ENCODE results near the gene TOR1AIP2. TPM values are rescaled to one million over a fixed set of nuclear protein-coding genes. Genes with fewer than 3 reads are reported as not detected.

The TOR1AIP2 gene
- total and polyA plus RNA-seq, 7 experiments from 2014 or later, result 9.5 to 64.9 (median 57.5) TPM

DNA sequence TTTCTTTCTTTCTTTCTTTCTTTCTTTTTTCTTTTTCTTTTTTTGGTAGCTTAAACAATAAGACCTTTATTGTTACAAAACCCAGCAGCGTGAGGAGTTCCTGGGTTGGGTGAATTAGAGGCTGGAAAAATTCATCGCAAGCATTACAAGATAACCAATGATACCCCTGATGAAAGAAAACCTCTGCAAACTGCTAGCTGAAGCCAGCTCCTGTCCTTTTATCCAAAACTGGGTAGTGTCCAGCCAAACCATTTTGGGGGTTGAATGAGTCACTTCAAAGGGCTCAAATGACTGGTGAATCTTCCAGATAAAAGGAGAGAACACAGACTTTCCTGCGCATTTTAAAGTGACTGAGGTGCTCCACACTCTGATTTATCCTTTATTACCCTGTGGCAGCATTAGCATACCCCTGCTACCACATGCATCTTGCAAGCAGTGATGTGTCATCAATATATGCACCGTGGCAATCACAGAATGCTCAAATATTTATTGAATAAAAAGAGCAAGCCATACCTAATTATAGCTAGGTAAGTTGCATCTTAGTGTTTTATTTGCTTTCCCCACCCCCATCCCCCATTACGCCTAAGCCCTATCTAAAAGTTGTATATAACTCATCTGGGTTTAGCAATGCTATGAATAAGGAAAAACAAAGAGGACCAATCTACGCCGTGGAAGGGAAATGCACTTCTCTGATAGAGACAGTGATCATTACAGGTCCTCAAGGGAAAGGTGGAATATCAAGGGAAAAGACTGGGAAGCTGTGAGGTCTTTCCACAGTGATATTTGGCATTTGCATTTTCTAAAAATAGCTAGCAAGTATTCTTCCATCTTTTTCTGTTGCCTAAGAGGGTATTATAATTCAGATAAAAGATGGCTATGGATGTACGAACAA is 44.6 kb upstream of the TOR1AIP2 start:
- no peak overlapping the region for H3K4me3 Mint-ChIP-seq
- H3K27ac ChIP-seq (ENCODE audit: low read depth, low read length), result no peak overlapping the region
- H3K27me3 Mint-ChIP-seq, result no peaks in the 10 kb centered on the region
- ATAC-seq (no peak), DNase-seq (no peak)
- no peaks in the 10 kb centered on the region for H3K27me3 ChIP-seq (ENCODE audit: control insufficient read depth in 2 of 2, insufficient read depth in 2 of 2, low read length in 2 of 2)
- H3K4me3 ChIP-seq (ENCODE audit: low read length), result no peak overlapping the region
- peaks cover 10 to 29% (median 14%) of the 10 kb centered on the region in 3 experiments for H3K36me3 ChIP-seq (ENCODE audit: control insufficient read depth in 2 of 3, insufficient read depth in 3 of 3, low read length in 3 of 3)
- H3K4me1 Mint-ChIP-seq, result peaks cover 0 to 7% (median 2%) of the 10 kb centered on the region in 7 donors
- intact Hi-C loops (cut with micrococcal nuclease), result no loop called here
- H3K9me3 ChIP-seq (ENCODE audit: control insufficient read depth in 2 of 3, low read length in 3 of 3), result no peaks in the 10 kb centered on the region
- no peaks in the 10 kb centered on the region for H3K9me3 Mint-ChIP-seq
- POLR2A ChIA-PET, result interaction anchor here (1.0 kb wide), 2 partner anchors 9 to 14 kb away, joined by 3 to 4 read pairs; no protein-coding TSS in a partner anchor
- no peaks in the 10 kb centered on the region for H3K4me1 ChIP-seq (ENCODE audit: control insufficient read depth in 2 of 2, insufficient read depth in 2 of 2, low read length in 2 of 2)
- peak overlapping the region in 5 of 9 donors; percentile 8 to 77 (median 38) for H3K27ac Mint-ChIP-seq
- CTCF ChIA-PET, result no interaction called here
- peaks cover 10 to 29% (median 22%) of the 10 kb centered on the region in 5 donors for H3K36me3 Mint-ChIP-seq

DNA sequence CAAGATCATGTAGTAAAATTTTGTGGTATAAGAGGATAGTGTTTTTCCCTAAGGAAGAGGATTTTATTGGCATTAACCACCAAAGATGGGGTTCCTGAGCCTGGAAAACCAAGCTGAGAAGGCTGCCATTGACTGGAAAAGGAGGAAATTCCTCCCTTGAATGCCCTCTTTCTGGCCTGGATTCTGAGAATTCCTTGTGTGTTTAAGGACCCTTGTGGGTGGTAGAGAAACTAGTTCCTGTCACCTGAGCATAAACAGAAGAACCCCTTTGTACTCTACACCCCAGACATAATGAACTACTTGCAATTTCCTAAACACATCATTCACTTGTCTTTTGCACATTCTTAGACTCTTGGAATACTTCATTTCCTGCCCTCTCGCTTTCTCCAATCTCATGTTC is 43.9 kb upstream of the TOR1AIP2 start:
- H3K36me3 Mint-ChIP-seq, result peaks cover 10 to 30% (median 22%) of the 10 kb centered on the region in 5 donors

GRCh38 chr1:179917601-179918429 is 40.2 kb upstream of the TOR1AIP2 start:
- Histone ChIP-seq H3K4me3 (ENCODE audit: low read length) (no peak overlapping the region), H3K27me3 (ENCODE audit: control insufficient read depth in 2 of 2, insufficient read depth in 2 of 2, low read length in 2 of 2) (no peaks in the 10 kb centered on the region), H3K27ac (ENCODE audit: low read depth, low read length) (no peak overlapping the region), H3K36me3 (ENCODE audit: control insufficient read depth in 2 of 3, insufficient read depth in 3 of 3, low read length in 3 of 3) (peaks cover 15 to 57% (median 15%) of the 10 kb centered on the region in 3 experiments), H3K9me3 (ENCODE audit: control insufficient read depth in 2 of 3, low read length in 3 of 3) (no peaks in the 10 kb centered on the region), H3K4me1 (ENCODE audit: control insufficient read depth in 2 of 2, insufficient read depth in 2 of 2, low read length in 2 of 2) (no peaks in the 10 kb centered on the region)
- no peaks in the 10 kb centered on the region for H3K27me3 Mint-ChIP-seq
- CTCF ChIA-PET, result interaction anchor here (0.8 kb wide), 1 partner anchor 103 kb away, joined by 3 read pairs; no protein-coding TSS in a partner anchor
- no peaks in the 10 kb centered on the region for H3K9me3 Mint-ChIP-seq
- peak overlapping the region in 1 of 9 donors; percentile 20 for H3K27ac Mint-ChIP-seq
- no peak overlapping the region for H3K4me3 Mint-ChIP-seq
- DNase-seq, result no peak
- H3K4me1 Mint-ChIP-seq, result peaks cover 0 to 7% (median 2%) of the 10 kb centered on the region in 7 donors
- peaks cover 10 to 37% (median 23%) of the 10 kb centered on the region in 5 donors for H3K36me3 Mint-ChIP-seq
- POLR2A ChIA-PET, result no interaction called here
- intact Hi-C loops (cut with micrococcal nuclease), result loop anchor here in 1 of 2 donors (5.0 kb wide), 1 partner anchor 34 kb away; the partner anchor contains the start of gene CEP350
- ATAC-seq, result no peak

More for the DNA sequence above, 43.9 kb upstream of the TOR1AIP2 start:
- Histone ChIP-seq H3K36me3 (ENCODE audit: control insufficient read depth in 2 of 3, insufficient read depth in 3 of 3, low read length in 3 of 3) (peaks cover 10 to 31% (median 15%) of the 10 kb centered on the region in 3 experiments), H3K27ac (ENCODE audit: low read depth, low read length) (no peak overlapping the region), H3K4me1 (ENCODE audit: control insufficient read depth in 2 of 2, insufficient read depth in 2 of 2, low read length in 2 of 2) (no peaks in the 10 kb centered on the region), H3K4me3 (ENCODE audit: low read length) (no peak overlapping the region), H3K9me3 (ENCODE audit: control insufficient read depth in 2 of 3, low read length in 3 of 3) (no peaks in the 10 kb centered on the region), H3K27me3 (ENCODE audit: control insufficient read depth in 2 of 2, insufficient read depth in 2 of 2, low read length in 2 of 2) (no peaks in the 10 kb centered on the region)
- Mint-ChIP-seq H3K9me3 (no peaks in the 10 kb centered on the region), H3K4me3 (no peak overlapping the region), H3K27ac (peak overlapping the region in 4 of 9 donors; percentile 8 to 77 (median 40)), H3K27me3 (no peaks in the 10 kb centered on the region), H3K4me1 (peaks cover 0 to 7% (median 2%) of the 10 kb centered on the region in 7 donors)
- ChIA-PET POLR2A (interaction anchor here (1.0 kb wide), 2 partner anchors 10 to 15 kb away, joined by 3 to 4 read pairs; no protein-coding TSS in a partner anchor), CTCF (no interaction called here)
- DNase-seq, result no peak
- no peak for ATAC-seq
- intact Hi-C loops (cut with micrococcal nuclease), result no loop called here

- ChIA-PET CTCF (interaction anchor here (0.7 kb wide), 1 partner anchor 747 kb away, joined by 4 read pairs; no protein-coding TSS in a partner anchor), POLR2A (no interaction called here)
- H3K27me3 Mint-ChIP-seq, result no peaks in the 10 kb centered on the region
- H3K4me1 ChIP-seq (ENCODE audit: control insufficient read depth in 2 of 2, insufficient read depth in 2 of 2, low read length in 2 of 2), result no peaks in the 10 kb centered on the region
- peaks cover 0 to 12% (median 4%) of the 10 kb centered on the region in 7 donors for H3K4me1 Mint-ChIP-seq
- peaks cover 0 to 53% (median 28%) of the 10 kb centered on the region in 3 experiments for H3K36me3 ChIP-seq (ENCODE audit: control insufficient read depth in 2 of 3, insufficient read depth in 3 of 3, low read length in 3 of 3)
- DNase-seq, result no peak
- peak overlapping the region in 3 of 9 donors; percentile 6 to 63 (median 12) for H3K27ac Mint-ChIP-seq
- intact Hi-C loops (cut with micrococcal nuclease), result no loop called here
- H3K4me3 ChIP-seq (ENCODE audit: low read length), result no peak overlapping the region
- no peak overlapping the region for H3K27ac ChIP-seq (ENCODE audit: low read depth, low read length)
- ATAC-seq, result no peak
- H3K36me3 Mint-ChIP-seq, result peaks cover 4 to 28% (median 23%) of the 10 kb centered on the region in 5 donors
- no peaks in the 10 kb centered on the region for H3K9me3 Mint-ChIP-seq
- no peaks in the 10 kb centered on the region for H3K9me3 ChIP-seq (ENCODE audit: control insufficient read depth in 2 of 3, low read length in 3 of 3)
- no peaks in the 10 kb centered on the region for H3K27me3 ChIP-seq (ENCODE audit: control insufficient read depth in 2 of 2, insufficient read depth in 2 of 2, low read length in 2 of 2)
- H3K4me3 Mint-ChIP-seq, result no peak overlapping the region
Observed at GRCh38 chr1:179911812-179912211, 34.2 kb upstream of the TOR1AIP2 start.

DNA sequence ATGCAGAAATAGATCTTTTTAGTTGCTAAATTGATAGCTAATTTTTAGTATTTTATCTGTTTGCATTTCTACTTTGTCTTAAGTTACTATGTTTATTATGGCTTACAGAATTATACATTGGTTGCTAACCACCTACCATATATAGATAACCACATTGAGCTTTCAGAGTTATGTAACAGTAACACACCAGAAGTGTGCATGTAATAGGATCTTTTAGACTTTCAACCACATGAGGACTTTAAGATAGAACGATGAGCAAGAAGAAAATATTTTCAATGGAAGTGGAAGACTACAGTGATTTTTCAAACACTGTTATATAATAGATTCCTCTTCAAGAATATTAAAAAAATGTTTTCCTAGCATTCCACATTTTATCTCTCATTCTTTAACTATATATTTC is 33.3 kb upstream of the TOR1AIP2 start:
- no peaks in the 10 kb centered on the region for H3K27me3 Mint-ChIP-seq
- POLR2A ChIA-PET, result interaction anchor here (0.5 to 1.2 kb wide), 2 partner anchors 11 to 28 kb away, joined by 3 to 4 read pairs; no protein-coding TSS in a partner anchor
- ATAC-seq (no peak), DNase-seq (no peak)
- H3K36me3 Mint-ChIP-seq, result peaks cover 4 to 32% (median 25%) of the 10 kb centered on the region in 5 donors
- CTCF ChIA-PET, result no interaction called here
- no peak overlapping the region for H3K4me3 Mint-ChIP-seq
- peaks cover 0 to 15% (median 4%) of the 10 kb centered on the region in 7 donors for H3K4me1 Mint-ChIP-seq
- H3K9me3 Mint-ChIP-seq, result no peaks in the 10 kb centered on the region
- H3K4me1 ChIP-seq (ENCODE audit: control insufficient read depth in 2 of 2, insufficient read depth in 2 of 2, low read length in 2 of 2), result no peaks in the 10 kb centered on the region
- intact Hi-C loops (cut with micrococcal nuclease), result no loop called here
- no peaks in the 10 kb centered on the region for H3K9me3 ChIP-seq (ENCODE audit: control insufficient read depth in 2 of 3, low read length in 3 of 3)
- peak overlapping the region in 5 of 9 donors; percentile 1 to 62 (median 9) for H3K27ac Mint-ChIP-seq
- peaks cover under 1 to 48% (median 28%) of the 10 kb centered on the region in 3 experiments for H3K36me3 ChIP-seq (ENCODE audit: control insufficient read depth in 2 of 3, insufficient read depth in 3 of 3, low read length in 3 of 3)
- no peaks in the 10 kb centered on the region for H3K27me3 ChIP-seq (ENCODE audit: control insufficient read depth in 2 of 2, insufficient read depth in 2 of 2, low read length in 2 of 2)
- no peak overlapping the region for H3K4me3 ChIP-seq (ENCODE audit: low read length)
- no peak overlapping the region for H3K27ac ChIP-seq (ENCODE audit: low read depth, low read length)

GRCh38 chr1:179889589-179889988 is 12.0 kb upstream of the TOR1AIP2 start:
- Histone ChIP-seq H3K4me1 (ENCODE audit: control insufficient read depth in 2 of 2, insufficient read depth in 2 of 2, low read length in 2 of 2) (peaks cover 16 to 17% of the 10 kb centered on the region in 2 donors), H3K27ac (ENCODE audit: low read depth, low read length) (no peak overlapping the region), H3K36me3 (ENCODE audit: control insufficient read depth in 2 of 3, insufficient read depth in 3 of 3, low read length in 3 of 3) (peaks cover 0 to 71% (median 15%) of the 10 kb centered on the region in 3 experiments), H3K9me3 (ENCODE audit: control insufficient read depth in 2 of 3, low read length in 3 of 3) (no peaks in the 10 kb centered on the region), H3K27me3 (ENCODE audit: control insufficient read depth in 2 of 2, insufficient read depth in 2 of 2, low read length in 2 of 2) (no peaks in the 10 kb centered on the region), H3K4me3 (ENCODE audit: low read length) (no peak overlapping the region)
- intact Hi-C loops (cut with micrococcal nuclease), result loop anchor here in 1 of 2 donors (10.0 kb wide), 1 partner anchor 135 kb away; no protein-coding TSS in a partner anchor
- no peak for ATAC-seq
- no peaks in the 10 kb centered on the region for H3K27me3 Mint-ChIP-seq
- ChIA-PET CTCF (no interaction called here), POLR2A (interaction anchor here (0.5 kb wide), 1 partner anchor 12 kb away, joined by 3 read pairs; no protein-coding TSS in a partner anchor)
- no peak for DNase-seq
- peaks cover 0 to 12% (median 8%) of the 10 kb centered on the region in 5 donors for H3K36me3 Mint-ChIP-seq
- no peaks in the 10 kb centered on the region for H3K9me3 Mint-ChIP-seq
- H3K27ac Mint-ChIP-seq, result peak overlapping the region in 1 of 9 donors; percentile 13
- peaks cover 17 to 47% (median 35%) of the 10 kb centered on the region in 7 donors for H3K4me1 Mint-ChIP-seq
- no peak overlapping the region for H3K4me3 Mint-ChIP-seq

Measured in naive thymus-derived CD4-positive, alpha-beta T cell (primary cell).